Erythroblast (primary cell): Measurements from ENCODE around the gene DGKH.

ENCODE experiments used
- GATA1 ChIP-seq: IDR thresholded peaks from 2 replicates; pipeline ENCODE4 v1.6.1; 2011; ENCODE audit warnings: low read depth, mild to moderate bottlenecking, control low read depth, low read length, moderate library complexity
- POLR2A ChIP-seq: IDR thresholded peaks from 2 replicates; pipeline ENCODE4 v1.6.1; 2011; ENCODE audit warnings: mild to moderate bottlenecking, low read length

- no peak for TF ChIP-seq POLR2A
- TF ChIP-seq GATA1, result no peak
Measured at GRCh38 chr13:42214446-42214845, 166.0 kb downstream of the DGKH start.
